Neural progenitor cell (in vitro differentiated cells): ENCODE measurements around the gene MX1. TPM values are rescaled to one million over a fixed set of nuclear protein-coding genes. Genes with fewer than 3 reads are reported as not detected.

ENCODE experiments used
- DNase-seq: peaks from one replicate; pipeline ENCODE4 v3.0.0-alpha.2; 2016; ENCODE audit warnings: low spot score
- H2AFZ ChIP-seq: fragments of 200-600 bp; sonication (generic); replicated peaks from 2 replicates; pipeline ENCODE4 v1.6.1; 2016; ENCODE audit warnings: antibody characterized with exemption
- H3F3A ChIP-seq: fragments of 200-600 bp; sonication (generic); 2 replicates; pipeline ENCODE4 v1.6.1; 2016; ENCODE audit warnings: antibody characterized with exemption, low read depth
- H3K27ac ChIP-seq: fragments of 200-600 bp; sonication (generic); 2 replicates; pipeline ENCODE4 v1.5.1; 2016; ENCODE audit warnings: mild to moderate bottlenecking
- H3K27me3 ChIP-seq: fragments of 200-600 bp; sonication (generic); 2 replicates; pipeline ENCODE4 v1.6.1; 2016; ENCODE audit warnings: mild to moderate bottlenecking, moderate library complexity
- H3K36me3 ChIP-seq: fragments of 200-600 bp; sonication (generic); 2 replicates; pipeline ENCODE4 v1.5.1; 2016
- H3K4me1 ChIP-seq: fragments of 200-600 bp; sonication (generic); 2 replicates; pipeline ENCODE4 v1.6.1; 2016; ENCODE audit warnings: mixed run types
- H3K4me2 ChIP-seq: fragments of 200-600 bp; sonication (generic); 2 replicates; pipeline ENCODE4 v1.6.1; 2016
- H3K4me3 ChIP-seq: fragments of 200-600 bp; sonication (generic); 2 replicates; pipeline ENCODE4 v1.5.1; 2016
- H3K79me2 ChIP-seq: fragments of 200-600 bp; sonication (generic); 2 replicates; pipeline ENCODE4 v1.6.1; 2016; ENCODE audit warnings: low read depth
- H3K9ac ChIP-seq: fragments of 200-600 bp; sonication (generic); 2 replicates; pipeline ENCODE4 v1.6.1; 2016
- H3K9me3 ChIP-seq: fragments of 200-600 bp; sonication (generic); 2 replicates; pipeline ENCODE4 v1.5.1; 2016; ENCODE audit warnings: low read depth
- H4K20me1 ChIP-seq: fragments of 200-600 bp; sonication (generic); 2 replicates; pipeline ENCODE4 v1.6.1; 2016; ENCODE audit warnings: low read depth
- H3K27ac Mint-ChIP-seq: 3 replicates; pipeline ENCODE4 v1.8.0; 2021; ENCODE audit warnings: mixed read lengths
- H3K27me3 Mint-ChIP-seq: 2 replicates; pipeline ENCODE4 v1.8.0; 2022; ENCODE audit warnings: low read depth, mild to moderate bottlenecking, inconsistent platforms, moderate library complexity, mixed read lengths; ENCODE audit not compliant: insufficient read depth
- H3K36me3 Mint-ChIP-seq: 3 replicates; pipeline ENCODE4 v1.8.0; 2021; ENCODE audit warnings: mixed read lengths
- H3K4me1 Mint-ChIP-seq: 3 replicates; pipeline ENCODE4 v1.8.0; 2021; ENCODE audit warnings: mixed read lengths
- H3K4me3 Mint-ChIP-seq: 3 replicates; pipeline ENCODE4 v1.8.0; 2021; ENCODE audit warnings: mild to moderate bottlenecking, moderate library complexity, mixed read lengths
- H3K9me3 Mint-ChIP-seq: 3 replicates; pipeline ENCODE4 v1.8.0; 2020; ENCODE audit warnings: mixed read lengths
- CTCF ChIP-seq: fragments of 200-600 bp; sonication (generic); IDR thresholded peaks from 2 replicates; pipeline ENCODE4 v1.5.1; 2017; ENCODE audit warnings: antibody characterized with exemption, mild to moderate bottlenecking
- EZH2 ChIP-seq: fragments of 200-600 bp; sonication (generic); IDR thresholded peaks from 2 replicates; pipeline ENCODE4 v1.6.1; 2017; ENCODE audit warnings: antibody characterized with exemption, mild to moderate bottlenecking, moderate library complexity
- EZH2phosphoT487 ChIP-seq: fragments of 200-600 bp; sonication (generic); IDR thresholded peaks from 2 replicates; pipeline ENCODE4 v1.6.1; 2017; ENCODE audit warnings: antibody characterized with exemption
- total RNA-seq: library from RNA; depleted of rRNA; stranded (reverse); fragments of >200 nt; gene quantifications from 2 replicates; pipeline ENCODE4 v1.2.3, GENCODE V29; 2015; ENCODE audit warnings: low replicate concordance

MX1 gene
- total RNA-seq, 1 donor from 2014 or later = 1.7 TPM

DNA sequence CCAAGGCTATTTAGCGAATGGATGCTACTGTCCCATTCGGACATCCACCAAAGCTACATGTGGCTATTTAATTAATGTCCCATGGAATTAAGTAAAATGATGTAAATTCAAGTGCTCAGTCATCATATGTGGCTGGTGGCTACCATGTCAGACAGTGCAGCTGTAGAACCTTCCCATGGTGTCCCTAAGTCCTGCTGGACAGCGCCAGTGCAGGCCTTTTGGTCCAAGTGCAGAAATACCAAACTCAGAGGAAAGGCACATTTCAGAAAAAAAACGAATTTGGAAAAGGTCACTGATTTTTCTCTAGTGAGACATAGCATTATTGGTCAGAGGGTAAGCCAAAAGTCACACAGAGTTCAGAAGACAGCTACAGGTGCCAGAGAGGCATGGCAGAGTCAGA, 64.3 kb downstream of the MX1 start:
- Histone ChIP-seq H2AFZ (no peak overlapping the region), H3K27me3 (no peaks in the 10 kb centered on the region), H3K4me2 (no peak overlapping the region), H3K36me3 (no peaks in the 10 kb centered on the region), H3F3A (no peaks in the 10 kb centered on the region), H4K20me1 (no peaks in the 10 kb centered on the region), H3K79me2 (no peaks in the 10 kb centered on the region), H3K4me1 (no peaks in the 10 kb centered on the region), H3K4me3 (no peak overlapping the region), H3K9me3 (no peaks in the 10 kb centered on the region), H3K9ac (no peak overlapping the region), H3K27ac (no peak overlapping the region)
- Mint-ChIP-seq H3K27me3 (peaks cover 4% of the 10 kb centered on the region), H3K9me3 (no peaks in the 10 kb centered on the region), H3K4me3 (no peak overlapping the region), H3K36me3 (no peaks in the 10 kb centered on the region), H3K4me1 (peaks cover 10% of the 10 kb centered on the region), H3K27ac (no peak overlapping the region)
- no peak for TF ChIP-seq CTCF
- no peak for TF ChIP-seq EZH2
- TF ChIP-seq EZH2phosphoT487 = no peak
- DNase-seq = no peak

DNA sequence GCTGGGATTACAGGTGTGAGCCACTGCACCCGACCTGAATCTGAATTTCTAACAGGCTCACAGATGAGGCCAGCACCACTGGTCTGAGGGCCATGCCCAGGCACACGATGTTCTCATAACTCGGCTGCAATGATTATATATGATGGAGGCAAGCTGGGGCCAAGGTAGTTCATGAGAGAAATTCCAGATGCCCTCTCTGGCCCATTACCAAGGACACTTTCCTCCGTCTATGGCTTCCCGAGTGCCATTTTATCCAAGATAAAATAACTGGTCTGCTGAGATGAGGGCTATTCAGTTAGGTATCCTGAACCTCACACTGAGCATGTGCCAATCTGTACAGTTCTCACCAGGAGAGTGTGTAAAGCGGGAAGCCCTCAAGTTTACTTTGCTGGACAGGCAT, 65.4 kb downstream of the MX1 start:
- Histone ChIP-seq H3K36me3 (no peaks in the 10 kb centered on the region), H3K9ac (no peak overlapping the region), H3K79me2 (no peaks in the 10 kb centered on the region), H3K4me3 (no peak overlapping the region), H2AFZ (no peak overlapping the region), H3K9me3 (no peaks in the 10 kb centered on the region), H4K20me1 (no peaks in the 10 kb centered on the region), H3K4me1 (no peaks in the 10 kb centered on the region), H3K27me3 (no peaks in the 10 kb centered on the region), H3K4me2 (no peak overlapping the region), H3K27ac (no peak overlapping the region), H3F3A (no peaks in the 10 kb centered on the region)
- Mint-ChIP-seq H3K9me3 (no peaks in the 10 kb centered on the region), H3K4me3 (no peak overlapping the region), H3K27ac (no peak overlapping the region), H3K4me1 (peaks cover 9% of the 10 kb centered on the region), H3K27me3 (peaks cover 4% of the 10 kb centered on the region), H3K36me3 (no peaks in the 10 kb centered on the region)
- DNase-seq = no peak
- TF ChIP-seq EZH2 (no peak), CTCF (no peak), EZH2phosphoT487 (no peak)

DNA sequence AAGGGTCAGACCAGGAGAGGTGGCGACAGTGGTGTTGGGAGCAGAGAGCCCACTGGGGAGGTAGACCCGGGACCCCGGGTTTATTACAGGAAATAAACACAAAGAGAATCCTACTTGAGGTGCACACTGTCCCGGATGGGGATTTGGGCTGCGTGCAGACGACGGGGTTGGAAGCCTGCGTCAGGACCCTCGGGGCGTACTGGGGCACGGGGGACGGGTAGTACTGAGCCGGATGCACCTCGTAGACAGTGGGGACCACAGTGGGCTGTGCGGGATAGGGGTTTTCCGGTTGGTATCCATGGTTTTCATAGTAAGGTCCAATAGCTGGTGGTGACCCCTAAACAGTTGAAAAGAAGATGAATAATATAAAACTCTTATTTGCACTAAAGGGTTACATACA, 68.2 kb downstream of the MX1 start:
- Mint-ChIP-seq H3K27ac (no peak overlapping the region), H3K36me3 (no peaks in the 10 kb centered on the region), H3K4me3 (no peak overlapping the region)

More for the DNA sequence above, 68.2 kb downstream of the MX1 start:
- Histone ChIP-seq H3K36me3 (no peaks in the 10 kb centered on the region), H3K27me3 (no peaks in the 10 kb centered on the region), H3K27ac (no peak overlapping the region), H3F3A (no peaks in the 10 kb centered on the region), H3K4me3 (no peak overlapping the region), H3K9me3 (no peaks in the 10 kb centered on the region), H3K79me2 (no peaks in the 10 kb centered on the region), H3K4me2 (no peak overlapping the region), H2AFZ (no peak overlapping the region), H3K4me1 (no peaks in the 10 kb centered on the region), H3K9ac (no peak overlapping the region), H4K20me1 (no peaks in the 10 kb centered on the region)
- no peaks in the 10 kb centered on the region for H3K9me3 Mint-ChIP-seq
- peaks cover 3% of the 10 kb centered on the region for H3K27me3 Mint-ChIP-seq
- no peak for DNase-seq
- TF ChIP-seq CTCF (no peak), EZH2 (no peak), EZH2phosphoT487 (no peak)
- H3K4me1 Mint-ChIP-seq = no peaks in the 10 kb centered on the region
